ENCODE results near the gene COMMD1. TPM values are rescaled to one million over a fixed set of nuclear protein-coding genes. Genes with fewer than 3 reads are reported as not detected.
"Not testable (repeated sequence)": the region's sequence is repeated elsewhere in the genome, so short reads cannot be mapped to it uniquely, and the experiment has no call there.

COMMD1 gene
- total and polyA plus RNA-seq, 2 experiments from 2014 or later: 30.5 to 71.1 TPM

GRCh38 chr2:62119311-62119974, 214.0 kb downstream of the COMMD1 start:
- no peaks in the 10 kb centered on the region for H3K79me2 ChIP-seq

GRCh38 chr2:62126239-62126638, 220.8 kb downstream of the COMMD1 start:
- not testable (repeated sequence) for H2AFZ ChIP-seq; H3K4me1 ChIP-seq (ENCODE audit: insufficient read depth); H3K79me2 ChIP-seq; DNase-seq (ENCODE audit: low spot score); H3K4me3 ChIP-seq; H3K9me2 ChIP-seq (replicated peaks; ENCODE audit: insufficient read depth); H3K4me2 ChIP-seq; H4K20me1 ChIP-seq (ENCODE audit: insufficient read depth, poor library complexity, severe bottlenecking); H3K9me3 ChIP-seq (ENCODE audit: low read depth); H3K36me3 ChIP-seq (replicated peaks; ENCODE audit: insufficient read depth, low read depth); H3K27me3 ChIP-seq; H3K27ac ChIP-seq
- WGBS (ENCODE audit: low lambda C conversion rate, missing lambda C conversion rate): 93% methylated on average over 2 of the region's 2 CpGs

More at GRCh38 chr2:62119311-62119974, 214.0 kb downstream of the COMMD1 start:
- Histone ChIP-seq H3K27me3 (no peaks in the 10 kb centered on the region), H3K9me2 (replicated peaks; ENCODE audit: insufficient read depth) (no peaks in the 10 kb centered on the region), H3K4me1 (ENCODE audit: insufficient read depth) (no peaks in the 10 kb centered on the region), H3K9me3 (ENCODE audit: low read depth) (no peaks in the 10 kb centered on the region), H2AFZ (no peak overlapping the region), H3K27ac (no peak overlapping the region), H4K20me1 (ENCODE audit: insufficient read depth, poor library complexity, severe bottlenecking) (no peaks in the 10 kb centered on the region), H3K4me3 (no peak overlapping the region), H3K36me3 (replicated peaks; ENCODE audit: insufficient read depth, low read depth) (no peaks in the 10 kb centered on the region), H3K4me2 (no peak overlapping the region)
- no peak for DNase-seq (ENCODE audit: low spot score)
- TF ChIP-seq EZH2 (IDR thresholded peaks at IDR 0.05; ENCODE audit: borderline replicate concordance) (no peak), CTCF (IDR thresholded peaks at IDR 0.05; ENCODE audit: poor library complexity) (no peak)

GRCh38 chr2:62133320-62133823, 227.9 kb downstream of the COMMD1 start:
- no peaks in the 10 kb centered on the region for H3K36me3 ChIP-seq (replicated peaks; ENCODE audit: insufficient read depth, low read depth)

More at GRCh38 chr2:62133320-62133823, 227.9 kb downstream of the COMMD1 start:
- Histone ChIP-seq H3K27ac (no peak overlapping the region), H3K4me1 (ENCODE audit: insufficient read depth) (peaks cover 4% of the 10 kb centered on the region), H3K4me2 (no peak overlapping the region), H3K4me3 (no peak overlapping the region), H3K79me2 (peaks cover 3% of the 10 kb centered on the region), H3K9me2 (replicated peaks; ENCODE audit: insufficient read depth) (no peaks in the 10 kb centered on the region), H3K27me3 (no peaks in the 10 kb centered on the region), H4K20me1 (ENCODE audit: insufficient read depth, poor library complexity, severe bottlenecking) (no peaks in the 10 kb centered on the region), H3K9me3 (ENCODE audit: low read depth) (no peaks in the 10 kb centered on the region), H2AFZ (no peak overlapping the region)
- TF ChIP-seq CTCF (IDR thresholded peaks at IDR 0.05; ENCODE audit: poor library complexity) (no peak), EZH2phosphoT487 (IDR thresholded peaks at IDR 0.05; ENCODE audit: low read depth, severe bottlenecking, unreplicated experiment) (no peak), EZH2 (IDR thresholded peaks at IDR 0.05; ENCODE audit: borderline replicate concordance) (no peak)
- 100% methylated on average over 2 of the region's 2 CpGs for WGBS (ENCODE audit: low lambda C conversion rate, missing lambda C conversion rate)
- no peak for DNase-seq (ENCODE audit: low spot score)

All from hepatocyte (in vitro differentiated cells).